B cell (primary cell): Measurements from ENCODE around the gene CCNO. TPM values are rescaled to one million over a fixed set of nuclear protein-coding genes. Genes with fewer than 3 reads are reported as not detected.

Experiments used
- ATAC-seq: fragments of 200-7000 bp; cut with Tn5 transposase; one replicate; pipeline ENCODE4 v1.10.0; 2021; ENCODE audit warnings: low read depth, mild to moderate bottlenecking, moderate number of reproducible peaks, moderate library complexity
- CTCF ChIA-PET: fragments of 350-600 bp; sonication (Branson Sonifier 250); formaldehyde crosslinking; loops from one replicate; lab custom pipeline; 2021; ENCODE audit warnings: antibody characterized with exemption, inconsistent platforms; lab: Charles Lee
- POLR2A ChIA-PET: fragments of 350-600 bp; sonication (Branson Sonifier 250); formaldehyde crosslinking; loops from one replicate; lab custom pipeline; 2021; ENCODE audit warnings: antibody characterized with exemption; lab: Charles Lee
- DNase-seq: peaks from one replicate; pipeline ENCODE4 v3.0.0; 2013
- H2AFZ ChIP-seq: 2 replicates; pipeline ENCODE4 v1.6.1; 2012; ENCODE audit warnings: mild to moderate bottlenecking, low read depth, low read length; ENCODE audit not compliant: insufficient read depth, poor library complexity, severe bottlenecking
- H3K27ac ChIP-seq, 2 donors: 1 replicate in 1 of 2; 2 replicates in 1 of 2; pipeline ENCODE4 v1.5.1; 2012 to 2013; ENCODE audit warnings: low read length in 2 of 2, mild to moderate bottlenecking in 2 of 2, moderate library complexity in 1 of 2
- H3K27me3 ChIP-seq, 4 experiments: fragments of 200-600 bp in 1 of 4; sonication (generic) in 1 of 4; replicated peaks in 1 of 4; 1 replicate in 2 of 4; 2 replicates in 2 of 4; pipeline versions ENCODE4 v1.6.1 to v1.7.0; 2013 to 2016; ENCODE audit warnings: low read length in 3 of 4, mild to moderate bottlenecking in 2 of 4, mixed read lengths in 1 of 4, moderate library complexity in 1 of 4; ENCODE audit not compliant: insufficient read depth in 4 of 4, control insufficient read depth in 3 of 4; ENCODE audit errors: control extremely low read depth in 1 of 4
- H3K36me3 ChIP-seq, 2 experiments: replicated peaks in 1 of 2; 1 replicate in 1 of 2; 2 replicates in 1 of 2; pipeline versions ENCODE4 v1.6.1 to v1.7.1; 2013; ENCODE audit warnings: low read length in 1 of 2; ENCODE audit not compliant: insufficient read depth in 2 of 2, control insufficient read depth in 1 of 2; ENCODE audit errors: control extremely low read depth in 1 of 2, extremely low read depth in 1 of 2
- H3K4me1 ChIP-seq, 2 donors: fragments of 200-600 bp in 1 of 2; sonication (generic) in 1 of 2; 1 replicate in 1 of 2; 2 replicates in 1 of 2; pipeline versions ENCODE4 v1.5.1 to v1.6.1; 2013 to 2017; ENCODE audit warnings: low read length in 2 of 2; ENCODE audit not compliant: control insufficient read depth in 2 of 2, insufficient read depth in 2 of 2
- H3K4me2 ChIP-seq: replicated peaks from 2 replicates; pipeline ENCODE3; 2012; ENCODE audit warnings: mild to moderate bottlenecking, low read depth, low read length; ENCODE audit not compliant: poor library complexity, severe bottlenecking
- H3K4me3 ChIP-seq, 5 experiments: fragments of 200-600 bp in 1 of 5; sonication (generic) in 1 of 5; 1 replicate in 3 of 5; 2 replicates in 2 of 5; pipeline versions ENCODE4 v1.5.1 to v1.7.0; 2011 to 2016; ENCODE audit warnings: low read length in 4 of 5, mild to moderate bottlenecking in 4 of 5, low read depth in 2 of 5, control low read depth in 1 of 5, moderate library complexity in 1 of 5; ENCODE audit not compliant: insufficient read depth in 1 of 5; ENCODE audit errors: control extremely low read depth in 1 of 5, extremely low read depth in 1 of 5
- H3K79me2 ChIP-seq: fragments of 200-600 bp; sonication (generic); one replicate; pipeline ENCODE4 v1.6.0; 2016; ENCODE audit warnings: low read length; ENCODE audit not compliant: control insufficient read depth, insufficient read depth
- H3K9ac ChIP-seq: fragments of 200-600 bp; sonication (generic); 2 replicates; pipeline ENCODE4 v1.6.1; 2017; ENCODE audit warnings: mild to moderate bottlenecking, low read length, moderate library complexity
- H3K9me3 ChIP-seq, 3 donors: one replicate each; pipeline versions ENCODE4 v1.6.1 to v1.7.1; 2013; ENCODE audit warnings: low read length in 2 of 3; ENCODE audit not compliant: control insufficient read depth in 2 of 3, insufficient read depth in 1 of 3; ENCODE audit errors: control extremely low read depth in 1 of 3
- H4K20me1 ChIP-seq: 2 replicates; pipeline ENCODE4 v1.6.0; 2012; ENCODE audit warnings: mild to moderate bottlenecking, low read length; ENCODE audit not compliant: insufficient read depth, control insufficient read depth, poor library complexity, severe bottlenecking
- H3K27ac Mint-ChIP-seq: one replicate; pipeline ENCODE4 v1.8.0; 2021; ENCODE audit warnings: mixed read lengths
- H3K27me3 Mint-ChIP-seq: one replicate; pipeline ENCODE4 v1.8.0; 2021; ENCODE audit warnings: mixed read lengths
- H3K4me1 Mint-ChIP-seq: one replicate; pipeline ENCODE4 v1.8.0; 2021; ENCODE audit warnings: mixed read lengths
- H3K4me3 Mint-ChIP-seq: one replicate; pipeline ENCODE4 v1.8.0; 2021; ENCODE audit warnings: mixed read lengths
- H3K9me3 Mint-ChIP-seq: one replicate; pipeline ENCODE4 v1.8.0; 2022; ENCODE audit warnings: mixed read lengths; ENCODE audit not compliant: insufficient read depth
- CTCF ChIP-seq: fragments of 200-600 bp; IDR thresholded peaks from one replicate; pipeline ENCODE4 v1.8.0; 2022; ENCODE audit warnings: antibody characterized with exemption, mild to moderate bottlenecking
- EZH2 ChIP-seq: IDR thresholded peaks from 2 replicates; pipeline ENCODE4 v1.6.1; 2012; ENCODE audit warnings: borderline replicate concordance, low read depth, mild to moderate bottlenecking, moderate library complexity, low read length; ENCODE audit not compliant: insufficient read depth, poor library complexity, severe bottlenecking
- WGBS: methylation state at CpG from one replicate; pipeline ENCODE4 v1.1.5; 2013; ENCODE audit warnings: missing lambda C conversion rate; ENCODE audit not compliant: insufficient coverage; 5-methylcytosine and 5-hydroxymethylcytosine counted together
- intact Hi-C: fragments of 100-400 bp; cut with micrococcal nuclease; formaldehyde crosslinking; loops from one replicate; pipeline ENCODE4 v1.10.0; 2022
- polyA plus RNA-seq: library from polyadenylated mRNA; depleted of rRNA; stranded (reverse); fragments of >200 nt; gene quantifications from 2 replicates; pipeline ENCODE4 v1.2.3, GENCODE V29; 2012
- total RNA-seq, 2 donors: library from RNA; stranded (reverse); fragments of 120-200 nt in 1 of 2; gene quantifications; 1 replicate in 1 of 2; 2 replicates in 1 of 2; pipeline versions ENCODE4 v1.2.3 to v1.2.4, GENCODE V29; 2013 to 2022

Gene CCNO
- total and polyA plus RNA-seq, 2 donors (not counting 1 experiment from before 2014, with no cell fraction given): not detected

DNA sequence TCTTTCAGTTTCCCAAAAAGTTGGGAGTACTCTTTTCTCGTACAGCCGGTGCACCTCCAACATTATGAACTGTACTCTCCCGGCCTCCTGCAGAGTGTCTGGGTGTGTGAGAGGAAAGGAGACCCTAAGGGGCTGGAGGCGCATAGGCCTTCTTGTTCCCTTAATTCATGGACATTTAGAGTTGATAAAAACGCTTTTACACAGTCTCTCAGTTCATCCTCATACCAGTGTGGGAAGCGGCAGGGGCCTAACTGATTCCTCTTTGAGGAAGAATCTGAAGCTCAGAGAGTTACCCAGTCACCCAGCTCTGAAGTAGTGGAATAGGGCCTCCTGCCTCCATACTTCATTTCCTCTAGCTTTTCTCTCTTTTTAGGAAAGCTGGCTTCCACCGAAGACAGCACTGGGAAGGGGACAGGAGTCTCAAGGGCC lies 9.6 kb downstream of the CCNO start:
- Histone ChIP-seq H3K4me1 (peaks cover 47 to 60% of the 10 kb centered on the region in 2 donors), H4K20me1 (no peaks in the 10 kb centered on the region), H3K9me3 (peaks cover 0 to 36% (median 0%) of the 10 kb centered on the region in 3 donors), H2AFZ (peak overlapping the region; percentile 71), H3K27me3 (peaks cover 0 to 95% (median 79%) of the 10 kb centered on the region in 4 experiments), H3K9ac (peak overlapping the region; percentile 47), H3K36me3 (no peaks in the 10 kb centered on the region), H3K4me2 (peak overlapping the region; percentile 69), H3K4me3 (peak overlapping the region in 2 of 5 experiments; percentile 30 to 35), H3K79me2 (no peaks in the 10 kb centered on the region), H3K27ac (no peak overlapping the region)
- TF ChIP-seq CTCF (no peak), EZH2 (no peak)
- Mint-ChIP-seq H3K27me3 (peaks cover 83% of the 10 kb centered on the region), H3K27ac (no peak overlapping the region), H3K4me1 (peaks cover 42% of the 10 kb centered on the region), H3K9me3 (no peaks in the 10 kb centered on the region), H3K4me3 (peak overlapping the region; percentile 66)
- WGBS: 0% methylated on average over 1 of the region's 7 CpGs
- peak; percentile 22 for DNase-seq
- CTCF ChIA-PET: interaction anchor here (0.8 to 1.0 kb wide), 2 partner anchors 8 to 1216 kb away, joined by 3 to 6 read pairs; no protein-coding TSS in a partner anchor
- no peak for ATAC-seq
- intact Hi-C loops: no loop called here
- POLR2A ChIA-PET: no interaction called here

- Histone ChIP-seq H3K79me2 (no peaks in the 10 kb centered on the region), H3K36me3 (no peaks in the 10 kb centered on the region), H3K27ac (no peak overlapping the region), H3K4me2 (peak overlapping the region; percentile 69), H4K20me1 (no peaks in the 10 kb centered on the region), H3K4me1 (peaks cover 47 to 60% of the 10 kb centered on the region in 2 donors), H2AFZ (peak overlapping the region; percentile 71), H3K27me3 (peaks cover 0 to 89% (median 73%) of the 10 kb centered on the region in 4 experiments), H3K9me3 (peaks cover 0 to 36% (median 0%) of the 10 kb centered on the region in 3 donors), H3K9ac (peak overlapping the region; percentile 47), H3K4me3 (peak overlapping the region in 3 of 5 experiments; percentile 23 to 35 (median 30))
- ATAC-seq: no peak
- peaks cover 42% of the 10 kb centered on the region for H3K4me1 Mint-ChIP-seq
- H3K27ac Mint-ChIP-seq: no peak overlapping the region
- TF ChIP-seq EZH2: peak; percentile 84
- no peak for TF ChIP-seq CTCF
- DNase-seq: peak; percentile 60
- peaks cover 83% of the 10 kb centered on the region for H3K27me3 Mint-ChIP-seq
- POLR2A ChIA-PET: no interaction called here
- CTCF ChIA-PET: interaction anchor here (0.8 to 1.0 kb wide), 2 partner anchors 9 to 1217 kb away, joined by 3 to 6 read pairs; no protein-coding TSS in a partner anchor
- WGBS: 4% methylated on average over 58 of the region's 61 CpGs
- intact Hi-C loops: no loop called here
- peak overlapping the region; percentile 74 for H3K4me3 Mint-ChIP-seq
- H3K9me3 Mint-ChIP-seq: no peaks in the 10 kb centered on the region
These were observed 10.2 kb downstream of the CCNO start for GRCh38 chr5:55222985-55223811.
